H1 (cell line): ENCODE measurements around the gene USP3. TPM values are rescaled to one million over a fixed set of nuclear protein-coding genes. Genes with fewer than 3 reads are reported as not detected.

Source experiments
- CTCF ChIA-PET: fragments of 300-600 bp; sonication (Branson Sonifier 250); formaldehyde crosslinking; loops from one replicate; lab custom pipeline; 2021; ENCODE audit not compliant: partially characterized antibody; lab: Charles Lee
- POLR2A ChIA-PET: fragments of 300-600 bp; sonication (Branson Sonifier 250); formaldehyde crosslinking; loops from one replicate; lab custom pipeline; 2021; ENCODE audit warnings: inconsistent platforms; ENCODE audit not compliant: partially characterized antibody; lab: Charles Lee
- DNase-seq, 2 experiments: peaks; one replicate each; pipeline versions ENCODE4 v3.0.0 to v3.0.0-alpha.2; 2010 to 2022; ENCODE audit warnings: low spot score in 2 of 2, low read depth in 1 of 2, mixed read lengths in 1 of 2
- FAIRE-seq: peaks from 2 replicates; lab custom pipeline; 2011; peaks lifted over from hg19 to GRCh38; lab: Jason Lieb, UNC
- H2AFZ ChIP-seq: 2 replicates; pipeline ENCODE4 v1.8.1; 2012; ENCODE audit warnings: low read length, inconsistent platforms
- H2AK5ac ChIP-seq: 2 replicates; pipeline ENCODE4 v1.6.1; 2013; ENCODE audit warnings: low read depth, low read length
- H2BK120ac ChIP-seq: replicated peaks from 2 replicates; pipeline ENCODE3; 2013; ENCODE audit warnings: low read depth, low read length, inconsistent platforms
- H2BK12ac ChIP-seq: 2 replicates; pipeline ENCODE4 v1.6.1; 2013; ENCODE audit warnings: low read depth, low read length
- H2BK15ac ChIP-seq: 2 replicates; pipeline ENCODE4 v1.6.1; 2013; ENCODE audit warnings: low read length
- H2BK20ac ChIP-seq: 2 replicates; pipeline ENCODE4 v1.6.1; 2013; ENCODE audit warnings: low read length
- H2BK5ac ChIP-seq: 2 replicates; pipeline ENCODE4 v1.6.1; 2013; ENCODE audit warnings: low read depth, low read length
- H3K14ac ChIP-seq: 2 replicates; pipeline ENCODE4 v1.6.1; 2013; ENCODE audit warnings: inconsistent platforms; ENCODE audit not compliant: insufficient read length
- H3K18ac ChIP-seq: 2 replicates; pipeline ENCODE4 v1.6.1; 2013; ENCODE audit warnings: low read length; ENCODE audit errors: extremely low read depth
- H3K23ac ChIP-seq: 2 replicates; pipeline ENCODE4 v1.6.1; 2013; ENCODE audit warnings: inconsistent platforms; ENCODE audit not compliant: insufficient read length
- H3K23me2 ChIP-seq: 2 replicates; pipeline ENCODE4 v1.6.1; 2013; ENCODE audit warnings: low read depth, low read length
- H3K27ac ChIP-seq: 2 replicates; pipeline ENCODE4 v1.6.1; 2011; ENCODE audit warnings: low read depth, low read length, inconsistent platforms
- H3K27me3 ChIP-seq, 4 experiments: replicated peaks in 1 of 4; 1 replicate in 1 of 4; 2 replicates in 3 of 4; pipeline versions ENCODE4 v1.6.1 to v1.8.1; 2011 to 2013; ENCODE audit warnings: low read length in 3 of 4, mild to moderate bottlenecking in 3 of 4, inconsistent platforms in 2 of 4, mixed read lengths in 2 of 4, moderate library complexity in 1 of 4; ENCODE audit not compliant: control insufficient read depth in 3 of 4, insufficient read depth in 3 of 4; ENCODE audit errors: extremely low read depth in 1 of 4
- H3K36me3 ChIP-seq, 4 experiments: 2 replicates each; pipeline versions ENCODE4 v1.6.1 to v1.8.1; 2011 to 2013; ENCODE audit warnings: mild to moderate bottlenecking in 4 of 4, low read length in 3 of 4, moderate library complexity in 2 of 4, control low read depth in 1 of 4, inconsistent platforms in 1 of 4; ENCODE audit not compliant: insufficient read depth in 4 of 4, control insufficient read depth in 2 of 4
- H3K4ac ChIP-seq: replicated peaks from 2 replicates; pipeline ENCODE3; 2013; ENCODE audit warnings: low read length, low read depth, mixed read lengths, inconsistent platforms; ENCODE audit not compliant: insufficient read length
- H3K4me1 ChIP-seq, 4 experiments: replicated peaks in 1 of 4; 1 replicate in 1 of 4; 2 replicates in 3 of 4; pipeline versions ENCODE4 v1.6.1 to v1.8.1; 2011 to 2013; ENCODE audit warnings: low read length in 3 of 4, inconsistent platforms in 2 of 4, mixed read lengths in 1 of 4; ENCODE audit not compliant: insufficient read depth in 4 of 4, control insufficient read depth in 3 of 4
- H3K4me2 ChIP-seq, 2 experiments: 2 replicates each; pipeline versions ENCODE4 v1.6.1 to v1.8.1; 2011 to 2013; ENCODE audit warnings: low read depth in 2 of 2, low read length in 2 of 2, control low read depth in 1 of 2, inconsistent platforms in 1 of 2, mild to moderate bottlenecking in 1 of 2; ENCODE audit not compliant: insufficient read depth in 1 of 2
- H3K4me3 ChIP-seq, 4 experiments: fragments of 200-600, 300-600 bp in 1 of 4; sonication (generic), shearing (Covaris generic), sonication (Bioruptor Twin) in 1 of 4; 2 replicates each; pipeline versions ENCODE4 v1.5.1 to v1.8.1; 2011 to 2016; ENCODE audit warnings: low read length in 4 of 4, low read depth in 3 of 4, control low read depth in 2 of 4, inconsistent platforms in 2 of 4, mild to moderate bottlenecking in 2 of 4, mixed read lengths in 1 of 4, moderate library complexity in 1 of 4; ENCODE audit not compliant: insufficient read depth in 2 of 4; ENCODE audit errors: extremely low read depth in 1 of 4
- H3K56ac ChIP-seq: replicated peaks from 2 replicates; pipeline ENCODE3; 2013; ENCODE audit warnings: low read depth, mild to moderate bottlenecking, mixed read lengths, low read length, inconsistent platforms; ENCODE audit not compliant: insufficient read length
- H3K79me1 ChIP-seq: 2 replicates; pipeline ENCODE4 v1.6.1; 2013; ENCODE audit warnings: low read depth, low read length, control low read depth
- H3K79me2 ChIP-seq, 2 experiments: 2 replicates each; pipeline versions ENCODE4 v1.6.1 to v1.8.1; 2012 to 2013; ENCODE audit warnings: low read length in 2 of 2, mild to moderate bottlenecking in 2 of 2, inconsistent platforms in 1 of 2; ENCODE audit not compliant: insufficient read depth in 2 of 2, control insufficient read depth in 1 of 2
- H3K9ac ChIP-seq, 4 experiments: replicated peaks in 1 of 4; 1 replicate in 1 of 4; 2 replicates in 3 of 4; pipeline versions ENCODE4 v1.6.1 to v1.8.1; 2011 to 2013; ENCODE audit warnings: low read depth in 3 of 4, low read length in 3 of 4, control low read depth in 2 of 4, mild to moderate bottlenecking in 2 of 4, moderate library complexity in 2 of 4, inconsistent platforms in 1 of 4; ENCODE audit errors: extremely low read depth in 1 of 4
- H3K9me3 ChIP-seq, 2 experiments: 2 replicates each; pipeline versions ENCODE4 v1.6.1 to v1.8.1; 2012 to 2013; ENCODE audit warnings: mild to moderate bottlenecking in 2 of 2, moderate library complexity in 2 of 2, control low read depth in 1 of 2, inconsistent platforms in 1 of 2, low read depth in 1 of 2, low read length in 1 of 2, mixed read lengths in 1 of 2; ENCODE audit not compliant: insufficient read depth in 2 of 2
- H4K20me1 ChIP-seq, 2 experiments: replicated peaks in 1 of 2; 2 replicates each; pipeline versions ENCODE3 to v1.8.1; 2011 to 2013; ENCODE audit warnings: inconsistent platforms in 2 of 2, low read length in 2 of 2, mild to moderate bottlenecking in 1 of 2; ENCODE audit not compliant: insufficient read depth in 2 of 2, control insufficient read depth in 1 of 2
- H4K5ac ChIP-seq: 2 replicates; pipeline ENCODE4 v1.6.1; 2013; ENCODE audit warnings: low read length, low read depth, mixed read lengths, inconsistent platforms; ENCODE audit not compliant: insufficient read length
- H4K8ac ChIP-seq: 2 replicates; pipeline ENCODE4 v1.8.0; 2013; ENCODE audit warnings: mild to moderate bottlenecking, moderate library complexity, low read length, inconsistent platforms; ENCODE audit not compliant: insufficient read depth; ENCODE audit errors: extremely low read depth
- H4K91ac ChIP-seq: replicated peaks from 2 replicates; pipeline ENCODE3; 2013; ENCODE audit warnings: low read length, mixed read lengths, inconsistent platforms; ENCODE audit not compliant: insufficient read length
- CHD2 ChIP-seq: IDR thresholded peaks from 2 replicates; pipeline ENCODE4 v1.6.1; 2012; ENCODE audit warnings: low read length, improper control_type of control experiment
- EGR1 ChIP-seq: IDR thresholded peaks from 2 replicates; pipeline ENCODE4 v1.6.1; 2011; ENCODE audit warnings: low read depth, low read length, borderline replicate concordance
- JUND ChIP-seq: IDR thresholded peaks from 2 replicates; pipeline ENCODE4 v1.6.1; 2011; ENCODE audit warnings: mild to moderate bottlenecking, improper control_type of control experiment, low read length
- KDM1A ChIP-seq: fragments of 200-600, 300-600 bp; sonication (generic); IDR thresholded peaks from 2 replicates; pipeline ENCODE4 v1.7.1; 2016; ENCODE audit warnings: mild to moderate bottlenecking, low read length, borderline replicate concordance
- NRF1 ChIP-seq: IDR thresholded peaks from 2 replicates; pipeline ENCODE4 v1.6.1; 2011; ENCODE audit warnings: mild to moderate bottlenecking, low read depth, low read length, improper control_type of control experiment
- SRF ChIP-seq: IDR thresholded peaks from 2 replicates; pipeline ENCODE4 v1.6.1; 2011; ENCODE audit warnings: mild to moderate bottlenecking, low read depth, low read length, moderate library complexity
- TBP ChIP-seq: IDR thresholded peaks from 2 replicates; pipeline ENCODE4 v1.6.1; 2011; ENCODE audit warnings: low read depth, low read length, improper control_type of control experiment
- WGBS, 2 experiments: shearing (Covaris generic) in 1 of 2; methylation state at CpG; one replicate each; pipeline versions ENCODE4 v1.1.6 to v1.1.7; 2013 to 2015; ENCODE audit warnings: low lambda C conversion rate in 2 of 2, mixed read lengths in 2 of 2, inconsistent platforms in 1 of 2, low coverage in 1 of 2, missing lambda C conversion rate in 1 of 2; ENCODE audit not compliant: insufficient replicate concordance in 2 of 2, insufficient coverage in 1 of 2, insufficient read length in 1 of 2; ENCODE audit errors: extremely low coverage in 1 of 2, missing lambda C conversion rate in 1 of 2; 5-methylcytosine and 5-hydroxymethylcytosine counted together
- polyA plus RNA-seq, 7 experiments: library from polyadenylated mRNA; depleted of rRNA in 3 of 7; stranded (reverse) in 5 of 7; unstranded in 2 of 7; fragments of >200 nt in 5 of 7; fragments of 200-250 nt in 2 of 7; gene quantifications; 1 replicate in 5 of 7; 2 replicates in 1 of 7; 4 replicates in 1 of 7; pipeline versions ENCODE4 v1.2.1 to v1.2.3, GENCODE V29; 2011 to 2013; ENCODE audit warnings: missing spikeins in 2 of 7, mixed read lengths in 2 of 7
- total RNA-seq: library from RNA; stranded (reverse); fragmentation: NEBNext Ultra II Directional; extraction: Animal tissue kit (Norgen Biotek cat#: 25700); gene quantifications from 2 replicates; pipeline ENCODE4 v1.2.1, GENCODE V29; 2021
- TF ChIP-seq, protein P1 (sequence below), 3 experiments: IDR thresholded peaks; 1 replicate in 2 of 3; 2 replicates in 1 of 3; pipeline versions ENCODE4 v1.5.1 to v1.6.1; 2011; ENCODE audit warnings: low read length in 3 of 3, mild to moderate bottlenecking in 3 of 3, inconsistent platforms in 2 of 3, low read depth in 1 of 3, moderate library complexity in 1 of 3; ENCODE audit not compliant: insufficient read depth in 1 of 3; ENCODE audit errors: control extremely low read depth in 1 of 3

The USP3 gene
- total and polyA plus RNA-seq, 2 of the 8 experiments (the other 6 are each of a cell fraction or from before 2014, with no cell fraction given): 15.5 to 16.2 TPM

DNA sequence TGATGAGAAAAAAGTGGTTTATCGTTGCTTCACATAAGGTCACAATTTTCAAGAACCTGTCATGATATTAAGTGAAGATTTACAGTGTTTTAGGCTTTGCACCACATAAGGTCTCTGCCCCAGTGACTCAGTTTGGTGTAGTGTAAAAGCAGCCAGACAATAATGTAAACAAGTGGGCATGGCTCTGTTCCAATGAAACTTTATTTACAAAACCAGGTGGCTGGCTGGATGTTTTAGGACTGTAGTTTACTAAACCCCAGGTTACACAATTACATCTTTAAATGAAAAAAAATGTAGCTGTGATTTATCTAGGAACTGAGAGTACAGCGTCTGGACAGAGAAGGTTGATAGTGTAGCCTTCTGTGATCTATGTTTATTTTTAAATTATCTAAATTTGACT lies 83.1 kb downstream of the USP3 start:
- Histone ChIP-seq H3K27ac (no peak overlapping the region), H2BK15ac (no peak overlapping the region), H3K14ac (no peak overlapping the region), H3K9ac (no peak overlapping the region), H3K36me3 (peaks cover 0 to 8% (median 0%) of the 10 kb centered on the region in 4 experiments; a peak in 2 of 8 replicates), H3K18ac (no peak overlapping the region), H4K5ac (no peak overlapping the region), H2BK5ac (no peak overlapping the region), H4K8ac (no peak overlapping the region), H2BK20ac (no peak overlapping the region), H3K4me3 (no peak overlapping the region), H2AFZ (no peak overlapping the region), H3K79me1 (no peaks in the 10 kb centered on the region), H3K27me3 (no peaks in the 10 kb centered on the region), H4K20me1 (peaks cover 1 to 2% of the 10 kb centered on the region in 2 experiments), H2BK120ac (no peak overlapping the region), H4K91ac (no peak overlapping the region), H3K23ac (no peak overlapping the region), H3K79me2 (no peaks in the 10 kb centered on the region), H3K4me2 (no peak overlapping the region), H3K23me2 (no peaks in the 10 kb centered on the region), H3K4ac (no peak overlapping the region), H2BK12ac (no peak overlapping the region), H3K9me3 (no peaks in the 10 kb centered on the region), H3K56ac (no peak overlapping the region), H2AK5ac (no peak overlapping the region), H3K4me1 (no peaks in the 10 kb centered on the region)
- DNase-seq (no peak), FAIRE-seq (no peak)
- ChIA-PET CTCF (interaction anchor here (1.0 to 5.9 kb wide), 7 partner anchors 12 to 121 kb away, joined by 3 to 39 read pairs (median 3); partner anchors contain the start of gene FBXL22), POLR2A (interaction anchor here (1.4 kb wide), 1 partner anchor 11 kb away, joined by 4 read pairs; no protein-coding TSS in a partner anchor)
- WGBS, 2 experiments: 96% methylated on average over 2 of the region's 2 CpGs; no CpG with 5 or more reads in 1 of the 2 experiments
- TF ChIP-seq TBP (no peak), NRF1 (no peak), KDM1A (no peak), EGR1 (no peak), JUND (no peak), SRF (no peak), CHD2 (no peak)
- TF ChIP-seq, protein P1, sequence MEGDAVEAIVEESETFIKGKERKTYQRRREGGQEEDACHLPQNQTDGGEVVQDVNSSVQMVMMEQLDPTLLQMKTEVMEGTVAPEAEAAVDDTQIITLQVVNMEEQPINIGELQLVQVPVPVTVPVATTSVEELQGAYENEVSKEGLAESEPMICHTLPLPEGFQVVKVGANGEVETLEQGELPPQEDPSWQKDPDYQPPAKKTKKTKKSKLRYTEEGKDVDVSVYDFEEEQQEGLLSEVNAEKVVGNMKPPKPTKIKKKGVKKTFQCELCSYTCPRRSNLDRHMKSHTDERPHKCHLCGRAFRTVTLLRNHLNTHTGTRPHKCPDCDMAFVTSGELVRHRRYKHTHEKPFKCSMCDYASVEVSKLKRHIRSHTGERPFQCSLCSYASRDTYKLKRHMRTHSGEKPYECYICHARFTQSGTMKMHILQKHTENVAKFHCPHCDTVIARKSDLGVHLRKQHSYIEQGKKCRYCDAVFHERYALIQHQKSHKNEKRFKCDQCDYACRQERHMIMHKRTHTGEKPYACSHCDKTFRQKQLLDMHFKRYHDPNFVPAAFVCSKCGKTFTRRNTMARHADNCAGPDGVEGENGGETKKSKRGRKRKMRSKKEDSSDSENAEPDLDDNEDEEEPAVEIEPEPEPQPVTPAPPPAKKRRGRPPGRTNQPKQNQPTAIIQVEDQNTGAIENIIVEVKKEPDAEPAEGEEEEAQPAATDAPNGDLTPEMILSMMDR (IDR thresholded peaks at IDR 0.05; ENCODE audit: control extremely low read depth in 1 of 3, insufficient read depth in 1 of 3, low read depth in 1 of 3, low read length in 3 of 3): no peak
